Endodermal cell (in vitro differentiated cells): ENCODE data around the gene ADAM22. TPM values are rescaled to one million over a fixed set of nuclear protein-coding genes. Genes with fewer than 3 reads are reported as not detected.

ENCODE experiments used
- DNase-seq: peaks from one replicate; pipeline ENCODE4 v3.0.0-alpha.2; 2017
- H3K27ac ChIP-seq: 2 replicates; pipeline ENCODE4 v1.5.1; 2013; ENCODE audit warnings: mild to moderate bottlenecking, low read depth, low read length, moderate library complexity
- H3K27me3 ChIP-seq: 2 replicates; pipeline ENCODE4 v1.6.1; 2013; ENCODE audit warnings: mild to moderate bottlenecking, low read length, moderate library complexity; ENCODE audit not compliant: insufficient read depth, control insufficient read depth, poor library complexity, severe bottlenecking
- H3K36me3 ChIP-seq: 2 replicates; pipeline ENCODE4 v1.7.0; 2013; ENCODE audit warnings: mild to moderate bottlenecking, low read length, moderate library complexity; ENCODE audit not compliant: control insufficient read depth, insufficient read depth
- H3K4me1 ChIP-seq: one replicate; pipeline ENCODE4 v1.7.0; 2013; ENCODE audit warnings: low read length; ENCODE audit not compliant: control insufficient read depth, insufficient read depth
- H3K4me3 ChIP-seq: 2 replicates; pipeline ENCODE4 v1.5.1; 2013; ENCODE audit warnings: mild to moderate bottlenecking, low read length, moderate library complexity
- H3K9ac ChIP-seq: 2 replicates; pipeline ENCODE4 v1.6.1; 2013; ENCODE audit warnings: mild to moderate bottlenecking, low read length, moderate library complexity; ENCODE audit not compliant: poor library complexity, severe bottlenecking; ENCODE audit errors: extremely low read depth
- H3K9me3 ChIP-seq: 2 replicates; pipeline ENCODE4 v1.6.1; 2013; ENCODE audit warnings: mild to moderate bottlenecking, low read length, moderate library complexity; ENCODE audit not compliant: control insufficient read depth
- H3K27ac Mint-ChIP-seq: 2 replicates; pipeline ENCODE4 v1.8.0; 2020; ENCODE audit warnings: mixed read lengths
- H3K27me3 Mint-ChIP-seq: 2 replicates; pipeline ENCODE4 v1.8.0; 2021; ENCODE audit warnings: mild to moderate bottlenecking, mixed read lengths; ENCODE audit not compliant: insufficient read depth
- H3K36me3 Mint-ChIP-seq: 2 replicates; pipeline ENCODE4 v1.8.0; 2020; ENCODE audit warnings: low read depth, mixed read lengths
- H3K4me1 Mint-ChIP-seq: 2 replicates; pipeline ENCODE4 v1.8.0; 2020; ENCODE audit warnings: mixed read lengths
- H3K4me3 Mint-ChIP-seq: 2 replicates; pipeline ENCODE4 v1.8.0; 2020; ENCODE audit warnings: mild to moderate bottlenecking, moderate library complexity, mixed read lengths
- H3K9me3 Mint-ChIP-seq: 2 replicates; pipeline ENCODE4 v1.8.0; 2020; ENCODE audit warnings: mild to moderate bottlenecking, mixed read lengths
- CTCF ChIP-seq: fragments of 200-600 bp; sonication (generic); conservative IDR thresholded peaks from 2 replicates; pipeline ENCODE4 v1.5.0; 2021; ENCODE audit warnings: antibody characterized with exemption, mild to moderate bottlenecking
- WGBS, 2 experiments: methylation state at CpG; one replicate each; pipeline versions ENCODE4 v1.1.5 to v1.1.7; 2013; ENCODE audit warnings: missing lambda C conversion rate in 2 of 2, mixed read lengths in 1 of 2; ENCODE audit not compliant: insufficient coverage in 1 of 2, insufficient read length in 1 of 2; 5-methylcytosine and 5-hydroxymethylcytosine counted together
- total RNA-seq, 2 donors: library from RNA; stranded (reverse); fragmentation: NEBNext Ultra II Directional in 1 of 2; extraction: Animal tissue kit (Norgen Biotek cat#: 25700) in 1 of 2; gene quantifications; 2 replicates in 1 of 2; 3 replicates in 1 of 2; pipeline ENCODE4 v1.2.1, GENCODE V29; 2021

ADAM22 gene
- total RNA-seq, 2 donors from 2014 or later, result 10.9 to 11.5 TPM

- Mint-ChIP-seq H3K4me1 (peaks cover 29% of the 10 kb centered on the region), H3K9me3 (no peaks in the 10 kb centered on the region), H3K36me3 (peaks cover 29% of the 10 kb centered on the region), H3K4me3 (peak overlapping the region; percentile 79), H3K27me3 (peaks cover 1% of the 10 kb centered on the region), H3K27ac (no peak overlapping the region)
- Histone ChIP-seq H3K4me3 (peak overlapping the region; percentile 91), H3K9ac (no peak overlapping the region), H3K9me3 (no peaks in the 10 kb centered on the region), H3K27me3 (no peaks in the 10 kb centered on the region), H3K36me3 (peaks cover 39% of the 10 kb centered on the region), H3K27ac (no peak overlapping the region), H3K4me1 (no peaks in the 10 kb centered on the region)
- DNase-seq, result no peak
- 67 to 86% methylated on average over 1 of the region's 1 CpG for WGBS, 2 experiments
- no peak for TF ChIP-seq CTCF
These were observed 283.8 kb downstream of the ADAM22 start for GRCh38 chr7:88217675-88218428.

GRCh38 chr7:88218429-88218745, 284.3 kb downstream of the ADAM22 start:
- DNase-seq, result no peak
- peak overlapping the region; percentile 79 for H3K4me3 Mint-ChIP-seq
- Histone ChIP-seq H3K4me3 (peak overlapping the region; percentile 91), H3K27ac (no peak overlapping the region), H3K27me3 (no peaks in the 10 kb centered on the region), H3K9ac (peak overlapping the region; percentile 97), H3K9me3 (no peaks in the 10 kb centered on the region), H3K36me3 (peaks cover 37% of the 10 kb centered on the region), H3K4me1 (no peaks in the 10 kb centered on the region)
- H3K27me3 Mint-ChIP-seq, result peaks cover 1% of the 10 kb centered on the region
- no peak for TF ChIP-seq CTCF
- peaks cover 29% of the 10 kb centered on the region for H3K4me1 Mint-ChIP-seq
- peaks cover 23% of the 10 kb centered on the region for H3K36me3 Mint-ChIP-seq
- 77 to 78% methylated on average over 4 to 5 of the region's 5 CpGs for WGBS, 2 experiments
- H3K9me3 Mint-ChIP-seq, result no peaks in the 10 kb centered on the region
- H3K27ac Mint-ChIP-seq, result no peak overlapping the region

- H3K4me3 Mint-ChIP-seq, result peak overlapping the region; percentile 79
- Histone ChIP-seq H3K27ac (peak overlapping the region; percentile 21), H3K9ac (peak overlapping the region; percentile 97), H3K4me1 (no peaks in the 10 kb centered on the region), H3K27me3 (no peaks in the 10 kb centered on the region), H3K36me3 (peaks cover 31% of the 10 kb centered on the region), H3K4me3 (peak overlapping the region; percentile 91), H3K9me3 (no peaks in the 10 kb centered on the region)
- peaks cover 28% of the 10 kb centered on the region for H3K4me1 Mint-ChIP-seq
- no peak for TF ChIP-seq CTCF
- H3K27ac Mint-ChIP-seq, result peak overlapping the region; percentile 90
- peaks cover 21% of the 10 kb centered on the region for H3K36me3 Mint-ChIP-seq
- peaks cover 1% of the 10 kb centered on the region for H3K27me3 Mint-ChIP-seq
- no peaks in the 10 kb centered on the region for H3K9me3 Mint-ChIP-seq
- peak; percentile 72 for DNase-seq
- 0 to 8% methylated on average over 8 to 25 of the region's 27 CpGs for WGBS, 2 experiments
These were observed 285.0 kb downstream of the ADAM22 start for GRCh38 chr7:88218836-88219605.
